Astrocyte of the cerebellum (primary cell): ENCODE data around the gene TMEM132D.

Experiments
- DNase-seq: peaks from one replicate; pipeline ENCODE4 v3.0.0-alpha.2; 2011; ENCODE audit warnings: low read depth
- H3K4me3 ChIP-seq: 2 replicates; pipeline ENCODE4 v1.5.1; 2011; ENCODE audit warnings: mild to moderate bottlenecking, low read depth, low read length, moderate library complexity
- in situ Hi-C: cut with HindIII; loops from 2 replicates; pipeline ENCODE4 v1.10.0; 2017; ENCODE audit warnings: low sequenced_read_pairs
- TF ChIP-seq, protein P1 (sequence below): IDR thresholded peaks from 2 replicates; pipeline ENCODE4 v1.5.1; 2012; ENCODE audit warnings: low read length, low read depth, moderate library complexity, mild to moderate bottlenecking; ENCODE audit errors: missing control alignments

TMEM132D gene

DNA sequence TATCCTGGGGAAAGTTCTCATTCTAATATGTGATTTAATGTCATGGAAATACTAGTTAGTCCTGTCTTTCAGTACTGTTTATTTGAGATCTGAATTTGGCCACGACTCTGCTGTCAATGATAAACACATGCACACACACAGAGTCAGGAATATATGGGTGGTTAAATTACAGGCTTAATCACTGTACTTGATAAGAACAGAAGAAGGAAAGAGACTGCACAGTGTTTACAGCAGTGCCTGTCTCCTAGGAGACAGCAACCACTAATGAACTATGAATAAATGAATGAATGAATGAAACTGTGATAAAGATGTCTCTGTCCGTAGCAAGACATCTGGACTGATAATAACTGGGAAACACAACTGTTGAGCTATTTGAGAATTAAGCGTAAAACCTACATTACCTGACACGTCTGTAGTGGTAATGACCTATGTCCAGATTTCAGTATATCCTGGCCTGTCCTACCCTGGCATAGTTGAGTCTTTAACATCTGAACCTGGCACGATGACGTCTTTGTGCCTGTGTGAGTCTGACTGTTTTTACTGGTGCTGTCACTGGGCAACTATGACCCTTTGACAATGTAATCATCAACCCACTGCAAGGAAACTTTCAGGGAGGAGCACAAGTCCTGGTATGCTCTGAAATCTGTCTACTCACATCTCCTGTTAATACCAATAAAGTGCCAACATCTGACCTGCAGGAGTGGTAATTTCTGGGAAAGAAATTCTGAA is 524.6 kb downstream of the TMEM132D start:
- TF ChIP-seq, protein P1, sequence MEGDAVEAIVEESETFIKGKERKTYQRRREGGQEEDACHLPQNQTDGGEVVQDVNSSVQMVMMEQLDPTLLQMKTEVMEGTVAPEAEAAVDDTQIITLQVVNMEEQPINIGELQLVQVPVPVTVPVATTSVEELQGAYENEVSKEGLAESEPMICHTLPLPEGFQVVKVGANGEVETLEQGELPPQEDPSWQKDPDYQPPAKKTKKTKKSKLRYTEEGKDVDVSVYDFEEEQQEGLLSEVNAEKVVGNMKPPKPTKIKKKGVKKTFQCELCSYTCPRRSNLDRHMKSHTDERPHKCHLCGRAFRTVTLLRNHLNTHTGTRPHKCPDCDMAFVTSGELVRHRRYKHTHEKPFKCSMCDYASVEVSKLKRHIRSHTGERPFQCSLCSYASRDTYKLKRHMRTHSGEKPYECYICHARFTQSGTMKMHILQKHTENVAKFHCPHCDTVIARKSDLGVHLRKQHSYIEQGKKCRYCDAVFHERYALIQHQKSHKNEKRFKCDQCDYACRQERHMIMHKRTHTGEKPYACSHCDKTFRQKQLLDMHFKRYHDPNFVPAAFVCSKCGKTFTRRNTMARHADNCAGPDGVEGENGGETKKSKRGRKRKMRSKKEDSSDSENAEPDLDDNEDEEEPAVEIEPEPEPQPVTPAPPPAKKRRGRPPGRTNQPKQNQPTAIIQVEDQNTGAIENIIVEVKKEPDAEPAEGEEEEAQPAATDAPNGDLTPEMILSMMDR: no peak
- DNase-seq: no peak
- in situ Hi-C loops: no loop called here
- H3K4me3 ChIP-seq: no peak overlapping the region

GRCh38 chr12:129378496-129378895 is 525.3 kb downstream of the TMEM132D start:
- TF ChIP-seq, protein P1: no peak
- no peak for DNase-seq
- in situ Hi-C loops: no loop called here
- H3K4me3 ChIP-seq: no peak overlapping the region

GRCh38 chr12:129373746-129374145 is 530.1 kb downstream of the TMEM132D start:
- in situ Hi-C loops: no loop called here
- no peak for DNase-seq
- H3K4me3 ChIP-seq: no peak overlapping the region
- TF ChIP-seq, protein P1: no peak

- in situ Hi-C loops: no loop called here
- DNase-seq: no peak
- H3K4me3 ChIP-seq: no peak overlapping the region
- TF ChIP-seq, protein P1: no peak
Observed at GRCh38 chr12:129372876-129373275, 530.9 kb downstream of the TMEM132D start.

GRCh38 chr12:129372348-129372747 is 531.5 kb downstream of the TMEM132D start:
- no peak for DNase-seq
- in situ Hi-C loops: no loop called here
- no peak overlapping the region for H3K4me3 ChIP-seq
- TF ChIP-seq, protein P1: no peak

DNA sequence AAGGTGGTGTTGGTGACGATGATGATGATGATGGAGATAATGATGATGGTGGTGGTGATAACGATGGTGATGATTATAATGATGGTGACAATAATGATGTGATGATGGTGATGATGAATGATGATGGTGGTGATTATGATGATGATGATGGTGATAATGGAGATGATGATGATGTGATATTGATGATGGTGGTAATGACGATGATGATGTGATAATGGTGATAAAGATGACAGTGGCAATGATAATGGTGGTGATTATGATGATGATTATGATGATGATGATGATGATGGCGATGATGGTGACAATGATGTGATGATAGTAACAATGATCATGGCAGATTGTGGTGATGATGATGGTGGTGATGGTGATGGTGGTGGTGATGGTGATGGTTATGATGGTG is 532.6 kb downstream of the TMEM132D start:
- in situ Hi-C loops: no loop called here
- DNase-seq: no peak
- no peak overlapping the region for H3K4me3 ChIP-seq
- TF ChIP-seq, protein P1: no peak
